SIG-M5 treated with dmso at 0.1 percent for 504 hours (cell line): Measurements from ENCODE around the gene SDK1.
"Not testable (repeated sequence)": the region's sequence is repeated elsewhere in the genome, so short reads cannot be mapped to it uniquely, and the experiment has no call there.

Experiments
- DNase-seq: peaks from one replicate; lab custom pipeline; 2025; ENCODE audit not compliant: unreplicated experiment; lab: John Stamatoyannopoulos, UW

Gene SDK1

GRCh38 chr7:3951316-3952055 lies 650.4 kb downstream of the SDK1 start:
- DNase-seq: no peak

GRCh38 chr7:3953133-3953532 lies 652.1 kb downstream of the SDK1 start:
- no peak for DNase-seq

GRCh38 chr7:3953946-3954345 lies 652.9 kb downstream of the SDK1 start:
- DNase-seq: no peak

- no peak for DNase-seq
Observed at GRCh38 chr7:3955026-3955425, 654.0 kb downstream of the SDK1 start.

- DNase-seq: no peak
Observed at GRCh38 chr7:3955751-3956696, 655.0 kb downstream of the SDK1 start.

- no peak for DNase-seq
Observed at GRCh38 chr7:3956949-3957348, 655.9 kb downstream of the SDK1 start.

GRCh38 chr7:3957472-3958108 lies 656.5 kb downstream of the SDK1 start:
- DNase-seq: no peak

GRCh38 chr7:3958109-3958483 lies 657.0 kb downstream of the SDK1 start:
- no peak for DNase-seq

GRCh38 chr7:3959364-3959763 lies 658.3 kb downstream of the SDK1 start:
- DNase-seq: no peak

- no peak for DNase-seq
Observed at GRCh38 chr7:3960050-3960763, 659.2 kb downstream of the SDK1 start.

GRCh38 chr7:3960942-3961341 lies 659.9 kb downstream of the SDK1 start:
- DNase-seq: no peak

- DNase-seq: no peak
Observed at GRCh38 chr7:3961857-3962503, 660.9 kb downstream of the SDK1 start.

- not testable (repeated sequence) for DNase-seq
Observed at GRCh38 chr7:3963768-3964167, 662.7 kb downstream of the SDK1 start.

- no peak for DNase-seq
Observed at GRCh38 chr7:3964980-3965606, 664.0 kb downstream of the SDK1 start.

- no peak for DNase-seq
Observed at GRCh38 chr7:3965794-3966395, 664.8 kb downstream of the SDK1 start.

- DNase-seq: no peak
Observed at GRCh38 chr7:3968234-3968633, 667.2 kb downstream of the SDK1 start.

GRCh38 chr7:3969286-3969685 lies 668.2 kb downstream of the SDK1 start:
- DNase-seq: no peak

GRCh38 chr7:3971323-3971722 lies 670.3 kb downstream of the SDK1 start:
- no peak for DNase-seq

- DNase-seq: no peak
Observed at GRCh38 chr7:3973264-3973663, 672.2 kb downstream of the SDK1 start.

- DNase-seq: no peak
Observed at GRCh38 chr7:3974329-3974728, 673.3 kb downstream of the SDK1 start.
